Measurements from ENCODE around the gene HSPG2. TPM values are rescaled to one million over a fixed set of nuclear protein-coding genes. Genes with fewer than 3 reads are reported as not detected.
A peak's percentile ranks its signal among the peaks of the same experiment; 100 is the strongest.

Gene HSPG2
- total and polyA plus RNA-seq, 9 of the 15 experiments (the other 6 are each of a cell fraction or from before 2014, with no cell fraction given) = 0.14 to 160 (median 15.7) TPM

DNA sequence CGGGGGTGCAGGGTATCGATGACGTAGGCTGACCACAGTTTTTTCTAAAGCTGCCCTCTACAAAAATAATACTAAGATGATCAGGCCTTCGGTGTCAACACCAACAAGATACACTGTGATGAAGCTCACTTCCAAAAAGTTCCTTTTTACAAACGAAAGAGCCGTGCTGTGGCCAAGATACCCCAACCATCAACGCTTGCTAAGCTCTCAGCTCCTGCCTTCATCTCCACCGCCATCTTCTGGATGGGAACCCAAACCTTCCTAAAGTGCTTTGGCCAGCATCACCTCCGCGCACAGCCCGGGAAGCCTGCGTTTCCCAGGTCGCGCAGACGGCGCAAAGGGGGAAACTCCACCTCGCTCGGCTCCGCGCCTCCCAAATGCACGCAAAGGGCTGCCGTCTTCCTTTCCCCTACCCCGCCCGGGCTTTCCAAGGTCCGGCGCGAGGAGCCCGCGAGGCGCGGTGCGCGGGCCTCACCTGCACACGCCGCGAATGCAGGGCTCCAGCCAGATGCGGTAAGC, 154.7 kb downstream of the HSPG2 start (continued):
- TF ChIP-seq, protein P1, sequence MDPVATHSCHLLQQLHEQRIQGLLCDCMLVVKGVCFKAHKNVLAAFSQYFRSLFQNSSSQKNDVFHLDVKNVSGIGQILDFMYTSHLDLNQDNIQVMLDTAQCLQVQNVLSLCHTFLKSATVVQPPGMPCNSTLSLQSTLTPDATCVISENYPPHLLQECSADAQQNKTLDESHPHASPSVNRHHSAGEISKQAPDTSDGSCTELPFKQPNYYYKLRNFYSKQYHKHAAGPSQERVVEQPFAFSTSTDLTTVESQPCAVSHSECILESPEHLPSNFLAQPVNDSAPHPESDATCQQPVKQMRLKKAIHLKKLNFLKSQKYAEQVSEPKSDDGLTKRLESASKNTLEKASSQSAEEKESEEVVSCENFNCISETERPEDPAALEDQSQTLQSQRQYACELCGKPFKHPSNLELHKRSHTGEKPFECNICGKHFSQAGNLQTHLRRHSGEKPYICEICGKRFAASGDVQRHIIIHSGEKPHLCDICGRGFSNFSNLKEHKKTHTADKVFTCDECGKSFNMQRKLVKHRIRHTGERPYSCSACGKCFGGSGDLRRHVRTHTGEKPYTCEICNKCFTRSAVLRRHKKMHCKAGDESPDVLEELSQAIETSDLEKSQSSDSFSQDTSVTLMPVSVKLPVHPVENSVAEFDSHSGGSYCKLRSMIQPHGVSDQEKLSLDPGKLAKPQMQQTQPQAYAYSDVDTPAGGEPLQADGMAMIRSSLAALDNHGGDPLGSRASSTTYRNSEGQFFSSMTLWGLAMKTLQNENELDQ (CRISPR knock-in tag; IDR thresholded peaks at IDR 0.05; ENCODE audit: borderline replicate concordance) = peak; percentile 86; the same call in 1 of the 2 replicates
- TF ChIP-seq ILK (tag; IDR thresholded peaks at IDR 0.05; ENCODE audit: borderline replicate concordance, low read depth) (no peak), ZNF232 (CRISPR knock-in tag; IDR thresholded peaks at IDR 0.05) (peak; percentile 89), XRCC4 (IDR thresholded peaks at IDR 0.05; ENCODE audit: extremely low read depth, insufficient read depth, insufficient read length) (no peak), ZNF146 (CRISPR knock-in tag; IDR thresholded peaks at IDR 0.05; ENCODE audit: unreplicated experiment) (no peak), YBX1 (IDR thresholded peaks at IDR 0.05) (no peak), WHSC1 (IDR thresholded peaks at IDR 0.05; ENCODE audit: low read length) (no peak), NR3C1 (CRISPR knock-in tag; IDR thresholded peaks at IDR 0.05) (no peak), SMARCA4 (IDR thresholded peaks at IDR 0.05) (no peak; the same call in 1 of the 2 replicates), ZNF311 (CRISPR knock-in tag; IDR thresholded peaks at IDR 0.05) (no peak), KLF13 (tag; IDR thresholded peaks at IDR 0.05; ENCODE audit: borderline replicate concordance, low read depth) (no peak), GABPB1 (CRISPR knock-in tag; IDR thresholded peaks at IDR 0.05) (peak; percentile 68; the same call in 1 of the 2 replicates), ZNF444 (CRISPR knock-in tag; IDR thresholded peaks at IDR 0.05) (no peak)
- TF ChIP-seq, protein P2, sequence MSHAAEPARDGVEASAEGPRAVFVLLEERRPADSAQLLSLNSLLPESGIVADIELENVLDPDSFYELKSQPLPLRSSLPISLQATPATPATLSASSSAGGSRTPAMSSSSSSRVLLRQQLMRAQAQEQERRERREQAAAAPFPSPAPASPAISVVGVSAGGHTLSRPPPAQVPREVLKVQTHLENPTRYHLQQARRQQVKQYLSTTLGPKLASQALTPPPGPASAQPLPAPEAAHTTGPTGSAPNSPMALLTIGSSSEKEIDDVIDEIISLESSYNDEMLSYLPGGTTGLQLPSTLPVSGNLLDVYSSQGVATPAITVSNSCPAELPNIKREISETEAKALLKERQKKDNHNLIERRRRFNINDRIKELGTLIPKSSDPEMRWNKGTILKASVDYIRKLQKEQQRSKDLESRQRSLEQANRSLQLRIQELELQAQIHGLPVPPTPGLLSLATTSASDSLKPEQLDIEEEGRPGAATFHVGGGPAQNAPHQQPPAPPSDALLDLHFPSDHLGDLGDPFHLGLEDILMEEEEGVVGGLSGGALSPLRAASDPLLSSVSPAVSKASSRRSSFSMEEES (CRISPR knock-in tag; IDR thresholded peaks at IDR 0.05) = no peak
- TF ChIP-seq, protein P3, sequence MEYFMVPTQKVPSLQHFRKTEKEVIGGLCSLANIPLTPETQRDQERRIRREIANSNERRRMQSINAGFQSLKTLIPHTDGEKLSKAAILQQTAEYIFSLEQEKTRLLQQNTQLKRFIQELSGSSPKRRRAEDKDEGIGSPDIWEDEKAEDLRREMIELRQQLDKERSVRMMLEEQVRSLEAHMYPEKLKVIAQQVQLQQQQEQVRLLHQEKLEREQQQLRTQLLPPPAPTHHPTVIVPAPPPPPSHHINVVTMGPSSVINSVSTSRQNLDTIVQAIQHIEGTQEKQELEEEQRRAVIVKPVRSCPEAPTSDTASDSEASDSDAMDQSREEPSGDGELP (CRISPR knock-in tag; IDR thresholded peaks at IDR 0.05; ENCODE audit: borderline replicate concordance) = no peak
- TF ChIP-seq, protein P4, sequence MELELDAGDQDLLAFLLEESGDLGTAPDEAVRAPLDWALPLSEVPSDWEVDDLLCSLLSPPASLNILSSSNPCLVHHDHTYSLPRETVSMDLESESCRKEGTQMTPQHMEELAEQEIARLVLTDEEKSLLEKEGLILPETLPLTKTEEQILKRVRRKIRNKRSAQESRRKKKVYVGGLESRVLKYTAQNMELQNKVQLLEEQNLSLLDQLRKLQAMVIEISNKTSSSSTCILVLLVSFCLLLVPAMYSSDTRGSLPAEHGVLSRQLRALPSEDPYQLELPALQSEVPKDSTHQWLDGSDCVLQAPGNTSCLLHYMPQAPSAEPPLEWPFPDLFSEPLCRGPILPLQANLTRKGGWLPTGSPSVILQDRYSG (tag; conservative IDR thresholded peaks at IDR 0.05; ENCODE audit: low read depth) = 0 out of 2 replicates have a peak, but pooled peaks have one; percentile 28
- TF ChIP-seq, protein P5, sequence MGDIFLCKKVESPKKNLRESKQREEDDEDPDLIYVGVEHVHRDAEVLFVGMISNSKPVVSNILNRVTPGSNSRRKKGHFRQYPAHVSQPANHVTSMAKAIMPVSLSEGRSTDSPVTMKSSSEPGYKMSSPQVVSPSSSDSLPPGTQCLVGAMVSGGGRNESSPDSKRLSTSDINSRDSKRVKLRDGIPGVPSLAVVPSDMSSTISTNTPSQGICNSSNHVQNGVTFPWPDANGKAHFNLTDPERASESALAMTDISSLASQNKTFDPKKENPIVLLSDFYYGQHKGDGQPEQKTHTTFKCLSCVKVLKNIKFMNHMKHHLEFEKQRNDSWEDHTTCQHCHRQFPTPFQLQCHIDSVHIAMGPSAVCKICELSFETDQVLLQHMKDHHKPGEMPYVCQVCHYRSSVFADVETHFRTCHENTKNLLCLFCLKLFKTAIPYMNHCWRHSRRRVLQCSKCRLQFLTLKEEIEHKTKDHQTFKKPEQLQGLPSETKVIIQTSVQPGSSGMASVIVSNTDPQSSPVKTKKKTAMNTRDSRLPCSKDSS (IDR thresholded peaks at IDR 0.05; ENCODE audit: low read depth, partially characterized antibody) = no peak
- TF ChIP-seq, protein P6, sequence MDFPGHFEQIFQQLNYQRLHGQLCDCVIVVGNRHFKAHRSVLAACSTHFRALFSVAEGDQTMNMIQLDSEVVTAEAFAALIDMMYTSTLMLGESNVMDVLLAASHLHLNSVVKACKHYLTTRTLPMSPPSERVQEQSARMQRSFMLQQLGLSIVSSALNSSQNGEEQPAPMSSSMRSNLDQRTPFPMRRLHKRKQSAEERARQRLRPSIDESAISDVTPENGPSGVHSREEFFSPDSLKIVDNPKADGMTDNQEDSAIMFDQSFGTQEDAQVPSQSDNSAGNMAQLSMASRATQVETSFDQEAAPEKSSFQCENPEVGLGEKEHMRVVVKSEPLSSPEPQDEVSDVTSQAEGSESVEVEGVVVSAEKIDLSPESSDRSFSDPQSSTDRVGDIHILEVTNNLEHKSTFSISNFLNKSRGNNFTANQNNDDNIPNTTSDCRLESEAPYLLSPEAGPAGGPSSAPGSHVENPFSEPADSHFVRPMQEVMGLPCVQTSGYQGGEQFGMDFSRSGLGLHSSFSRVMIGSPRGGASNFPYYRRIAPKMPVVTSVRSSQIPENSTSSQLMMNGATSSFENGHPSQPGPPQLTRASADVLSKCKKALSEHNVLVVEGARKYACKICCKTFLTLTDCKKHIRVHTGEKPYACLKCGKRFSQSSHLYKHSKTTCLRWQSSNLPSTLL (IDR thresholded peaks at IDR 0.05) = no peak
